HFF-Myc (cell line): ENCODE measurements around the gene EPM2A.

Source experiments
- DNase-seq: peaks from one replicate; pipeline ENCODE4 v3.0.0-alpha.2; 2011; ENCODE audit warnings: low read depth; ENCODE audit errors: extremely low read depth
- H3K4me3 ChIP-seq: replicated peaks from 2 replicates; pipeline ENCODE4 v1.5.1; 2011; ENCODE audit warnings: low read depth, mild to moderate bottlenecking, control low read depth, low read length
- TF ChIP-seq, protein P1 (sequence below): IDR thresholded peaks from 2 replicates; pipeline ENCODE4 v1.5.1; 2012; ENCODE audit warnings: mild to moderate bottlenecking, low read depth, low read length, control low read depth; ENCODE audit errors: missing control alignments

EPM2A gene

DNA sequence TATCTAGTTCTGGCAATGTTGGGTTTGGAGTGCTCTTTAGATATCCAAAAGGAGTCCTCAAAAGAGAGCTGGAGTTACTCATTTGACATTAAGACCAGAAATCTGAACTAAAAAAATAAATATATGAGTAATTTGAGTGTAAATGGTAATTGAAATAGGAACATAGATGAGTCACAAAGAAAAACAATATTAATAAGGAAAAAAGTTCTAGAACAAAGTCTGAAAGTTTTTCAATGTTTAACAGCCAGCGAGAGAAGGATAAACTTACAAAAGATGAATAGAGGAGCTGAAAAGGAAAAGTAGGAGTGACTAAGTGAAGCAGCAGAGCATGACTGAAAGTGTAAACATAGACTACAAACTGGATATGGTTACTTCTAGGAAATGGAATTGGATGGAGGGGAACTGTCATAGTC, 46.8 kb downstream of the EPM2A start:
- TF ChIP-seq, protein P1, sequence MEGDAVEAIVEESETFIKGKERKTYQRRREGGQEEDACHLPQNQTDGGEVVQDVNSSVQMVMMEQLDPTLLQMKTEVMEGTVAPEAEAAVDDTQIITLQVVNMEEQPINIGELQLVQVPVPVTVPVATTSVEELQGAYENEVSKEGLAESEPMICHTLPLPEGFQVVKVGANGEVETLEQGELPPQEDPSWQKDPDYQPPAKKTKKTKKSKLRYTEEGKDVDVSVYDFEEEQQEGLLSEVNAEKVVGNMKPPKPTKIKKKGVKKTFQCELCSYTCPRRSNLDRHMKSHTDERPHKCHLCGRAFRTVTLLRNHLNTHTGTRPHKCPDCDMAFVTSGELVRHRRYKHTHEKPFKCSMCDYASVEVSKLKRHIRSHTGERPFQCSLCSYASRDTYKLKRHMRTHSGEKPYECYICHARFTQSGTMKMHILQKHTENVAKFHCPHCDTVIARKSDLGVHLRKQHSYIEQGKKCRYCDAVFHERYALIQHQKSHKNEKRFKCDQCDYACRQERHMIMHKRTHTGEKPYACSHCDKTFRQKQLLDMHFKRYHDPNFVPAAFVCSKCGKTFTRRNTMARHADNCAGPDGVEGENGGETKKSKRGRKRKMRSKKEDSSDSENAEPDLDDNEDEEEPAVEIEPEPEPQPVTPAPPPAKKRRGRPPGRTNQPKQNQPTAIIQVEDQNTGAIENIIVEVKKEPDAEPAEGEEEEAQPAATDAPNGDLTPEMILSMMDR: no peak
- DNase-seq: no peak
- no peak overlapping the region for H3K4me3 ChIP-seq

DNA sequence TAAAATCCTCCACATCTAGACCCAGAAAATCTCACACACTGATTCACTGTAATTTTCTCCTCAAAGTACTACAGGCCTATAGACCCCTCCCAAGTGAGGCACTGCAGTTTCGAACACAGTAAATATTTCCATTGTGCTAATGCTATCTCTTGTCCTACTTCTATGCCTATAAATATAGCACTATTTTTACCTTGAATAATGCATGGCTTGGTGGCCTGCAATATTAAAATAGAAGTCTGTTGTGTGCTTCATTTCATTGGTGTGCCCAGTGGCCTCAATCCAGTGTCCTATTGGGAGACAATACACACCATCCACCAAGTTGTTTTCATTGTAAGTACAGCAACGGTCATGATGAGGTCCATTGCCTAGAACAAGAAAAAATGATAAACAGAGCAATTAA, 49.4 kb downstream of the EPM2A start:
- DNase-seq: no peak
- H3K4me3 ChIP-seq: no peak overlapping the region
- TF ChIP-seq, protein P1: no peak

DNA sequence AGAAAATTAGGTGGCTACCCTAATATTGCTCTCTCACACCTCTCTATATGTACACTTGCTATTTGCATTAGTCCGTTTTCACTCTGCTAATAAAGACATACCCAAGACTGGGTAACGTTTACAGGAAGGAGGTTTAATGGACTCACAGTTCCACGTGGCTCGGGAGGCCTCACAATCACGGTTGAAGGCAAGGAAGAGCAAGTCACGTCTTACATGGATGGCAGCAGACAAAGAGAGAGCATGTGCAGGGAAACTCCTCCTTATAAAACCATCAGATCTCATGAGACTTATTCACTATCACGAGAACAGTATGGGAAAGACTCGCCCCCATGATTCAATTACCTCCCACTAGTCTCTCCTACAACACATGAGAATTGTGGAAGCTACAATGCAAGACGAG, 53.4 kb downstream of the EPM2A start:
- no peak overlapping the region for H3K4me3 ChIP-seq
- TF ChIP-seq, protein P1: no peak
- no peak for DNase-seq

DNA sequence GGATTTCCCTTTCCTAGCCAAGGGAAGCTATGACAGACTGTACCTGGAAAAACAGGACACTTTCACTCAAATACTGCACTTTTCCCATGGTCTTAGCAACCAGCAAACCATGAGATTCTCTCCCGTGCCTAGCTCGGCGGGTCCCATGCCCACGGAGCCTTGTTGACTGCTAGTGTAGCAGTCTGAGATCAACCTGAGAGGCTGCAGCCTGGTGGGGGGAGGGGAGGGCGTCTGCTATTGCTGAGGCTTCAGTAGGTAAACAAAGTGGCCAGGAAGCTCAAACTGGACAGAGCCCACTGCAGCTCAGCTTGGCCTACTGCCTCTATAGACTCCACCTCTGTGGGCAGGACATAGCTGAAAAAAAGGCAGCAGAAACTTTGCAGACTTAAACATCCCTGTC, 61.8 kb downstream of the EPM2A start:
- DNase-seq: no peak
- H3K4me3 ChIP-seq: no peak overlapping the region
- TF ChIP-seq, protein P1: no peak

DNA sequence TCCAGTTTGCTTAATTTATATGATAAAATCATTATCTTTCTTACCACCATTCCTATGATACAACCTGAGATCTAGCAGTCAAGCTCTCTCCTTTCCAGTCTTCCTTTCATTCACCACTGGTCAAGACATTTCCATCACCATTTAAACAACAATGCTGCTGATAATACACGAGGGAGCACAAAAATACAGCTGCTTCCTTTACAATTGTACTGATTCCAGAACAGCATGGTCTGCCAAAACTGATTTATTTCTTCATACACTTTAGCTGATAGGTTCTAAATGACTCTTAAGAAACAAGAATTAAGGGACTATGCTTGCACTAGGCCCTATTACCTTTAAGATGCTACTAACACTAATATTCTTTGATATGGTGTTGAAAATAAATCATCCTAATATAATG, 65.0 kb downstream of the EPM2A start:
- no peak for DNase-seq
- TF ChIP-seq, protein P1: no peak
- no peak overlapping the region for H3K4me3 ChIP-seq

DNA sequence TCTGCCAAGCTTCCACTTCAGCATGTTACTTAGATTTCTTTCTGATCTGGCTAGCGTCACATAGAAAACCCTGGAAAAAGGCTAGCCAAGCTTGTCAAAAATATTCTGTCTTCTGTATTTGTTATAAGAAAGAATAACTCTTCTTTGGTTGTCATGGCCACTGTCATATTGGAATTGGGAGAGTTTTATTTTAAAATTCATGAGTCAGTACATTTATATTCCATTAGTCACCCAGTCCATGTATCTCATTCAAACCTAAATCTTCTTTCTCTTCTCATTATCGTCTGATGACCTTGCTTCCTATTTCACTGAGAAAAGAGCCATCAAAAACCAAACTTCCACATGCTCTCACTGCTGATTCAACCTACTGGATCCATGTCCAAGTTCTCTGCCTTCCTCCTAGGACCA, 65.7 kb downstream of the EPM2A start:
- DNase-seq: peak; percentile 15
- TF ChIP-seq, protein P1: no peak
- H3K4me3 ChIP-seq: no peak overlapping the region

DNA sequence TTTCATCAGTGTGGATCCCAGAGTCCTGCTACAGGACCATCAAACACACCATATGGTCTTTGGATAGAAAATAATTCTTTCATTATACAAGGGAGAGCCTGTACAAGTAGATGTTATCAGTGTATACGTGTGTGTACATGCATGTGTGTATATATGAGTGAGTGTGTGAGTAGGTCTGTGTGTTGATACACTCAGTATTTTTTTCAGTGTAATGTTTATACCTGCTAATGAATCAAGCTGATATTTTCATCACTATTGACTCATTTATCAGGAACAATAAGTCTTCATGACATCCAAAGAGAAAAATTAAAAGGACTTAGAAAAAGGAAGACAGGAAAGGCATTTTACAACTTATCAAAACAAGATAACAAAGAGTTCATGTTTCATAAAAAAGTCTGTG, 66.5 kb downstream of the EPM2A start:
- DNase-seq: no peak
- H3K4me3 ChIP-seq: no peak overlapping the region
- TF ChIP-seq, protein P1: no peak
